ENCODE results near the gene KCNC2.

KCNC2 gene

DNA sequence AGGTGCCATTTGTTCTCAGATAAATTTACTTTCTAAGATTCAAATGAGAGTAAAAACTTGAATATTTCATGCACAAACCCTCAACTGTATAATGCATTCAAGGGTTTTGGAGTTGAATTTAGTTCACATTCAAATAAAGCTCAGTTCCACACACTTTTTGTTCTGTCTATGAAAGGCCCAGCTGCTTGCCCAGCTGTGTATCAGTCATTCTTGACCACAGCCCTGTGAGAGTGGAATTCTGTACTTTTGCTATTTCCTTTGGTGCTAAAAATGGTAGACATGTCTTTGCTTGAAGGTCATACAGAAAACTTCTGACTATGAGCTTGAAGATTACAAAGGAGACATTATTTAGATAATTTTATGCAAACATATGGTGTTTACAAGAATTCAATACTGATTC is 110.4 kb downstream of the KCNC2 start:
- H3K4me3 ChIP-seq (ENCODE audit: low read length), result no peak overlapping the region
- no peak overlapping the region for H3K9ac ChIP-seq (ENCODE audit: low read length)
- no peaks in the 10 kb centered on the region for H3K9me3 ChIP-seq (ENCODE audit: control insufficient read depth, low read length)

DNA sequence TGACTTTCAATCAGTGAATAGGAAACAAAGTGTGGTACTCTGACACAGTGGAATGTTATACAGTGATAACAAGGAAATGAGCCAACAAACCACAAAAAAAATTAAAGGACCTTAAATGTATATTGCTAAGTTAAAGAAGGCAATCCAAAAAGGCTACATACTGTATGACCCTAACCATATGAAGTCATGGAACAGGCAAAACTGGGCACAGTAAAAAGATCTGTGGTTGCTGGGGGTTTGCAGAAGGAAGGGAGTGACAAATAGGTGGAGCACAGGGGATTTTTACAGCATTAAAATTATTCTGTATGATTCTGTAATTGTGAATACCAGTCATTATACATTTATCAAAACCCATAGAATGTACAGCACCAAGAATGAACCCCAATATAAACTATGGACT is 112.6 kb downstream of the KCNC2 start:
- no peaks in the 10 kb centered on the region for H3K4me1 ChIP-seq (ENCODE audit: control insufficient read depth, insufficient read depth, low read length)
- H3K9ac ChIP-seq (ENCODE audit: low read length), result no peak overlapping the region
- no peaks in the 10 kb centered on the region for H3K36me3 ChIP-seq (ENCODE audit: control insufficient read depth, insufficient read depth, low read length)
- H3K27me3 ChIP-seq (ENCODE audit: control insufficient read depth, insufficient read depth, low read length), result no peaks in the 10 kb centered on the region
- no peak overlapping the region for H3K4me3 ChIP-seq (ENCODE audit: low read length)
- no peaks in the 10 kb centered on the region for H3K9me3 ChIP-seq (ENCODE audit: control insufficient read depth, low read length)

More for the DNA sequence above, 110.4 kb downstream of the KCNC2 start:
- H3K4me1 ChIP-seq (ENCODE audit: control insufficient read depth, insufficient read depth, low read length), result no peaks in the 10 kb centered on the region
- H3K36me3 ChIP-seq (ENCODE audit: control insufficient read depth, insufficient read depth, low read length), result no peaks in the 10 kb centered on the region
- no peaks in the 10 kb centered on the region for H3K27me3 ChIP-seq (ENCODE audit: control insufficient read depth, insufficient read depth, low read length)

DNA sequence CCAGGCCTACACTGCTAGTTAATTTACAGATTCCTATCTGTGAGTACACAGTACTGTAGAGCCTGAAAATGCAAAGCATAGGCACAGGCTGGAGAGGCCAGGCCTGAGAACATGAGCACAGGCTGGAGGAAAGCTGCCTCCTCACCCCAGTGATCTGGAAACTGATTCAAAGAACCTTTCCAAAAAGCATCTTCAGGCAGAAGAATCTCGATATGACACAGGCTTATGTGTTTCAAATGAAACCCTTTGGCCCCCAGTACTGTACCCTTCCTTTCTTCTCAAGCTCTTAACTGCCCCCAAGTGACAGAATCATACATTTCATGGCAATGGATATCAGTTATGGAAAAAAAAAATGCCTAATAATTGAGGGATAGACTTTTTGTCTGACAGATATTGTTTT is 122.0 kb downstream of the KCNC2 start:
- Histone ChIP-seq H3K27me3 (ENCODE audit: control insufficient read depth, insufficient read depth, low read length) (no peaks in the 10 kb centered on the region), H3K9ac (ENCODE audit: low read length) (no peak overlapping the region), H3K36me3 (ENCODE audit: control insufficient read depth, insufficient read depth, low read length) (no peaks in the 10 kb centered on the region), H3K9me3 (ENCODE audit: control insufficient read depth, low read length) (no peaks in the 10 kb centered on the region), H3K4me3 (ENCODE audit: low read length) (no peak overlapping the region), H3K4me1 (ENCODE audit: control insufficient read depth, insufficient read depth, low read length) (no peaks in the 10 kb centered on the region)

DNA sequence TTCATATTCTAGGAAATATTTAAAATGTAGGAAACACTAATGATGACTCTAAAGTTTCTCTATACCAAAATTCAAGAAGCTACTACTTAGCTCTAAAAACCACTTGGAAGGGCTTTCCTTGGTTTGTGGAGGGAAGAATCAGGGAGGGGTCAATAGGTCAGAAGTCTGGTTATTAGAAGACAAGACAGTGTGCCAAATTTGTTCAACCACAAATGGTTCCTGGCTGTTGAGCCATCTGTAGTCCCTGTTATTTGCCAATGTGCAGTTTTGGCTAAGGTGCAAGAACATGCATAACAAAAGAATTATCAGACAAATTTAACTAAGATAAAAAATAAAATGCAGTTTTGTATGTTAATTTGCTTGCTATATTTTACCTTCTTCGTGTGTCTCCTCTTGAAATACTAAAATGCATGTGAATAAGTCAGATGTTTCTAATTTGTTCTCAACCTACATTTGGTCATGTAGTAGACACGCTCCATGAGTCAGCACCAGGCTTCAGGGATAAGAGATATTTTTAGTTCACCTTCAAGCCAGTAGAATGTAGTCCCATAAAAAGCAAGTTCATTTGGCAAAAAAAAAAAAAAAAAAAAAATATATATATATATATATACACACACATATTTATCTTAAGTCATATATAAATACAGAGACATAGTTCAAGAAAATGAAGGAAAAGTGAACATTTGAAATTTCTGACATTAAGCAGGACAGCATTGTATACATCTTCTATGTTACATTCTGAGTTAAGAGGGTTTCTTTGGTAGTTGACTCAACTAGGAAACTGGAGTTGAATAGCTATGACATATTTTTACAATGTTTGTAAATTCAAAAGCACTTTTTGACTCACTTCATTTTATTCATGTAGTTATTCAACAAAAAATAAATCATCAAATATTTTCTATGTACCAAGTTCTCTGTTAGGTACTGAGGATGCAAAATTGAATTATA is 123.3 kb downstream of the KCNC2 start:
- no peaks in the 10 kb centered on the region for H3K36me3 ChIP-seq (ENCODE audit: control insufficient read depth, insufficient read depth, low read length)
- no peaks in the 10 kb centered on the region for H3K9me3 ChIP-seq (ENCODE audit: control insufficient read depth, low read length)
- H3K27me3 ChIP-seq (ENCODE audit: control insufficient read depth, insufficient read depth, low read length), result no peaks in the 10 kb centered on the region
- H3K4me3 ChIP-seq (ENCODE audit: low read length), result no peak overlapping the region
- H3K4me1 ChIP-seq (ENCODE audit: control insufficient read depth, insufficient read depth, low read length), result no peaks in the 10 kb centered on the region
- H3K9ac ChIP-seq (ENCODE audit: low read length), result no peak overlapping the region

DNA sequence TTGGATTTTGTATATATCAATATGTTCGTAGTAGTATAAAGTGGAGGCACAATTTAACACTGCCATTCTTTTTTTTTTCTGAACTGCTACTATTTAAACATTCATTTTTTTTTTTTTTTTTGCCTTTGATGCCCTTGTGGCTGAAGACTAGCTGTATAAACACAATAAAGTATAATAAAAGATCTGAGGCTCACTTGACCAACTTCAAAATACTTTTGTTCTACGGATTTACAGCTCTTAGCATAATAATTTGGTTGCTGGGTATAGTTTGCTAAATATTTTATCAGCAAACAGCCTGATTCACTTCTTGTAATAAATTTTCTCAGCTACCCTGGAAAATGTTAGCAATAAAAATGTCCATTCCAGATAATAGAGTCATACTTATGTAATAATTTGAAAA is 128.3 kb downstream of the KCNC2 start:
- Histone ChIP-seq H3K27me3 (ENCODE audit: control insufficient read depth, insufficient read depth, low read length) (no peaks in the 10 kb centered on the region), H3K4me1 (ENCODE audit: control insufficient read depth, insufficient read depth, low read length) (no peaks in the 10 kb centered on the region), H3K9ac (ENCODE audit: low read length) (no peak overlapping the region), H3K9me3 (ENCODE audit: control insufficient read depth, low read length) (no peaks in the 10 kb centered on the region), H3K36me3 (ENCODE audit: control insufficient read depth, insufficient read depth, low read length) (no peaks in the 10 kb centered on the region), H3K4me3 (ENCODE audit: low read length) (no peak overlapping the region)

DNA sequence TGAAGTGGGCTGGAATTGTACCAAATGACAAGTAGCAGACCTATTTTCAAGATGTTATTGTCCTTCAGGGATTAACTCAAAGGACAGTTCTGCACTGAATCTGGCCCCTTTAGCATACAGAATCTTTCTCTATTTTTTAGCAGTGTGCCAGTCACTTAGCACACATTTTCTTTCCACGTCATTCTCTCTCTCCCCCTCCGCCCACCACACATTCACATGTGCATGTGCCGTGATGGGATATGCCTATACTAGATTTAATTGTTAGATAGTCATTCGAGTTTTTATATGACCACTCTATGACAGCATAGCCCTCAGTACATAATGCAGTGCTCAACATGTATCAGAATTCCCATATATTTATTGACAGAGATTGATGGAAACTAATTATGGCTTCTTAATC is 129.1 kb downstream of the KCNC2 start:
- Histone ChIP-seq H3K36me3 (ENCODE audit: control insufficient read depth, insufficient read depth, low read length) (no peaks in the 10 kb centered on the region), H3K27me3 (ENCODE audit: control insufficient read depth, insufficient read depth, low read length) (no peaks in the 10 kb centered on the region), H3K9me3 (ENCODE audit: control insufficient read depth, low read length) (no peaks in the 10 kb centered on the region), H3K4me3 (ENCODE audit: low read length) (no peak overlapping the region), H3K4me1 (ENCODE audit: control insufficient read depth, insufficient read depth, low read length) (no peaks in the 10 kb centered on the region), H3K9ac (ENCODE audit: low read length) (no peak overlapping the region)

DNA sequence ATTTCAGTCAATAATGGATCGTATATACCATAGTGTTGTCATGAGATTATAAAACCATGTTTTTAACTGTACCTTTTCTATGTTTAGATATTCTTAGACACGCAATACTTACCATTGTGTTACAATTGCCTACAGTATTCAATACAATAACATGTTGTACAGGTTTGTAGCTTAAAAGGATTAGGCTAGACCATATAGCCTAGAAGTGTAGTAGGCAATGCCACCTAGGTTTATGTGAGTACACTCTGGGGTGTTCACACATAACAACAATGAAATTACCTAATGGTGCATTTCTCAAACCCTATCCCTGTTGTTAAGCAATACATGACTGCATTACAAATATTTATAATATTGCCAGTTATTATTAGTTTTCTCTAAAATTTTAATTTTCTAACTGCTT is 144.2 kb downstream of the KCNC2 start:
- no peak overlapping the region for H3K9ac ChIP-seq (ENCODE audit: low read length)
- no peaks in the 10 kb centered on the region for H3K27me3 ChIP-seq (ENCODE audit: control insufficient read depth, insufficient read depth, low read length)
- no peak overlapping the region for H3K4me3 ChIP-seq (ENCODE audit: low read length)
- no peaks in the 10 kb centered on the region for H3K9me3 ChIP-seq (ENCODE audit: control insufficient read depth, low read length)
- no peaks in the 10 kb centered on the region for H3K4me1 ChIP-seq (ENCODE audit: control insufficient read depth, insufficient read depth, low read length)
- H3K36me3 ChIP-seq (ENCODE audit: control insufficient read depth, insufficient read depth, low read length), result no peaks in the 10 kb centered on the region

DNA sequence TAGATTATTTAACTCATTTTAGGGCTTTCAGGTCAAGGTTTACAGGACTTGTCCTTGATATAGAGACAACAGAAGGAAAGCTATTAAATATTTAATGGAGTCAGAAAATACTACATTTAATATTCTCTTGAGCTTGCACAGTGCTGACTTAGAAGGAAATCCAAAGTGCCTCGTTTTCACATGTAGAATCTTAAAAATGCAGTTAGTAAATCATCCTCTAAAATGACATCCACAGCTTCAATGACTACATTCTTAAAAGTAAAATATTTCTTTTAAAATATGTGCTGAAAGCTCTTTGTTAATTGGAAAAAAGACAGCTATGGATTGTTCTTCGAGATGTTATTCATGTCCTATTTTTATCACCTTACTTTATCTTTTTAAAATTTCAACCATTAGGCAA is 146.9 kb downstream of the KCNC2 start:
- Histone ChIP-seq H3K36me3 (ENCODE audit: control insufficient read depth, insufficient read depth, low read length) (no peaks in the 10 kb centered on the region), H3K4me3 (ENCODE audit: low read length) (no peak overlapping the region), H3K9ac (ENCODE audit: low read length) (no peak overlapping the region), H3K9me3 (ENCODE audit: control insufficient read depth, low read length) (no peaks in the 10 kb centered on the region), H3K4me1 (ENCODE audit: control insufficient read depth, insufficient read depth, low read length) (no peaks in the 10 kb centered on the region), H3K27me3 (ENCODE audit: control insufficient read depth, insufficient read depth, low read length) (no peaks in the 10 kb centered on the region)

DNA sequence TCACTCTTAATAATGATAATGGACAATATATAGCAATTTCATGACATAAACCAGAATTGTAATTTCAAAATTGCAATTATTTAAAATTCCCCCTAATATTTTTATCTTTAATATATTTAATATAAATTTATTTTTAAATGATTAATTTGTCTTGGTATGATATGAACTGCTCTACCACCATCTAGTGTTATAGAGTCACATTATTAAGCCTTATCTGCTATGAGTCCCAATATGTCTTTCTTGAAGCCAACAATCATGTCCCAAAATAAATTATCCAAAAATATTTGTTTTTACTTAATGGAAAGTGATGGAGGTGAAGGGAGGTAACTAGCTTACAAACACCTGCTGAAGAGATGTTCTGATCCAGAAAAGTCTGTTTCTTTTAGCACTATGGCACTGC is 151.4 kb downstream of the KCNC2 start:
- no peaks in the 10 kb centered on the region for H3K27me3 ChIP-seq (ENCODE audit: control insufficient read depth, insufficient read depth, low read length)
- no peak overlapping the region for H3K4me3 ChIP-seq (ENCODE audit: low read length)
- H3K4me1 ChIP-seq (ENCODE audit: control insufficient read depth, insufficient read depth, low read length), result no peaks in the 10 kb centered on the region
- no peaks in the 10 kb centered on the region for H3K36me3 ChIP-seq (ENCODE audit: control insufficient read depth, insufficient read depth, low read length)
- H3K9ac ChIP-seq (ENCODE audit: low read length), result no peak overlapping the region
- no peaks in the 10 kb centered on the region for H3K9me3 ChIP-seq (ENCODE audit: control insufficient read depth, low read length)

DNA sequence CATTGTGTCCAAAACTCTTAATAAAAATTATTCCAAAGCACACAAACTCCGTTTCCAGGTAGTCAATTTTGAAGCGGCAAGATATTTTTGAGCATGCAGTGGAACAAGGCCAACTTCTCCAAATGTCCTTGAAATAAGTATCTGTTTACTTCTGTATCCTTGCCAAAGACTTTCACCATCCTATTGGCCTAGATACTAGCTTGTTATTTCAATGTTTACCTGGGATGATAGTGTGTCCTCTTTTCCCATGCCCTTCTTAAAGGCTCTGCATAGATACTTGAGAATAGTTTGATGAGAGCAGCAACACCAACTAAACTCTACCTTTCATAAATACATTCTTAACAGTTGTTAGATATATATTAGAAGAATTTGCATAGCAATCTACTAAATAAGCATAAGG is 160.9 kb downstream of the KCNC2 start:
- no peaks in the 10 kb centered on the region for H3K4me1 ChIP-seq (ENCODE audit: control insufficient read depth, insufficient read depth, low read length)
- no peak overlapping the region for H3K4me3 ChIP-seq (ENCODE audit: low read length)
- no peak overlapping the region for H3K9ac ChIP-seq (ENCODE audit: low read length)
- H3K9me3 ChIP-seq (ENCODE audit: control insufficient read depth, low read length), result no peaks in the 10 kb centered on the region
- no peaks in the 10 kb centered on the region for H3K27me3 ChIP-seq (ENCODE audit: control insufficient read depth, insufficient read depth, low read length)
- H3K36me3 ChIP-seq (ENCODE audit: control insufficient read depth, insufficient read depth, low read length), result no peaks in the 10 kb centered on the region

DNA sequence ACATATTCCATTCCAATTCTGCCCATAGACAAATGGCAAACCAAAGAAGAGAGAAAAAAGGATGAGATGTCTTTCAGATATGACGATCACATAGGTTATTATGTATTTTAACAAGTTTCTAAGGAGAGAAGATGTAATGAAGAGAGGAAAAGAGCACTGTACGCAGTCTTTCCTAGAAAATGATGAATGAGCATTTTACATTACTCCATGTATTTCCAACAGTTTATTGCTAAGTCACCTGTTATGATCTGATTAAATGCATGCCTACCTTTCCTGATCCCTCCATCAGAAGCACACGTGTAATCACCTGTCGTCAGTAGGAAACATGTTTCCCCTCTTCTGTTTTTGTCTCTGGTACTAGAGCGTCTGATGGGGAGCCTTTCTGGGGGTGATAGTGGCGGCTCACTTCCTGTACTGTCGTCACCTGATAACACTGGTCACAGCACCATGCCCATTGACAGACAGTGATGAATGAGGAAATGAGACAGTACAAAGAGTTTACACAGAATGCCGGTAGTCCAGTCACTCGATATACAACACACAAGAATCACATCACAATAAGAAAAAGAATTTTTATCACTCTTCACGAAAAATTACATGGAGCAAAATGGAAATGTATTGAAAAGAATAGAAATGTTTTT is 161.6 kb downstream of the KCNC2 start:
- Histone ChIP-seq H3K4me1 (ENCODE audit: control insufficient read depth, insufficient read depth, low read length) (no peaks in the 10 kb centered on the region), H3K4me3 (ENCODE audit: low read length) (no peak overlapping the region), H3K27me3 (ENCODE audit: control insufficient read depth, insufficient read depth, low read length) (no peaks in the 10 kb centered on the region), H3K9ac (ENCODE audit: low read length) (no peak overlapping the region), H3K36me3 (ENCODE audit: control insufficient read depth, insufficient read depth, low read length) (no peaks in the 10 kb centered on the region), H3K9me3 (ENCODE audit: control insufficient read depth, low read length) (no peaks in the 10 kb centered on the region)

DNA sequence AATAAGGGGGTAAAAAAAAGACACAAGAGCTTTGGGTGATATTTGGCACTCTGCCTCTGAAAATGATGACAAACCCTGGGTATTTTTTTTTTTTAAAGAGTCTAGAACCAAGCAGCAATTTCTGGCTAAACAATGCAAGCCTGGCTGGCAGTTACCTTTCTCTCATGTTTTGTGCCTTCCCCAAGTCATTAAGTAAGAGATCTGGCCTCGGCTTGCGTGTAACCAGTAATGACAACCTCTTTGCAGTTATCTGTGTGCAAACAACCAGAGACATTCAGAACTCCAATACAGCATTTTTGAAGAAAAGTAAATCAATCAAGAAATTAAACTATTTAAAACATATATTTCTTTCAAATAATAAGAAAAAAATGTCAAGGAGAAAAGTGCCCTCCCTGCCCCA is 167.5 kb downstream of the KCNC2 start:
- H3K27me3 ChIP-seq (ENCODE audit: control insufficient read depth, insufficient read depth, low read length), result no peaks in the 10 kb centered on the region
- H3K4me3 ChIP-seq (ENCODE audit: low read length), result no peak overlapping the region
- H3K36me3 ChIP-seq (ENCODE audit: control insufficient read depth, insufficient read depth, low read length), result no peaks in the 10 kb centered on the region
- H3K4me1 ChIP-seq (ENCODE audit: control insufficient read depth, insufficient read depth, low read length), result no peaks in the 10 kb centered on the region
- H3K9ac ChIP-seq (ENCODE audit: low read length), result no peak overlapping the region
- no peaks in the 10 kb centered on the region for H3K9me3 ChIP-seq (ENCODE audit: control insufficient read depth, low read length)
